DMS 273 treated with DMSO at 0.1 percent for 48 hours (cell line): ENCODE measurements around the gene AIPL1.
"Not testable (repeated sequence)": the region's sequence is repeated elsewhere in the genome, so short reads cannot be mapped to it uniquely, and the experiment has no call there.

Source experiments
- DNase-seq: peaks from one replicate; lab custom pipeline; 2025; lab: John Stamatoyannopoulos, UW

AIPL1 gene, protein sequence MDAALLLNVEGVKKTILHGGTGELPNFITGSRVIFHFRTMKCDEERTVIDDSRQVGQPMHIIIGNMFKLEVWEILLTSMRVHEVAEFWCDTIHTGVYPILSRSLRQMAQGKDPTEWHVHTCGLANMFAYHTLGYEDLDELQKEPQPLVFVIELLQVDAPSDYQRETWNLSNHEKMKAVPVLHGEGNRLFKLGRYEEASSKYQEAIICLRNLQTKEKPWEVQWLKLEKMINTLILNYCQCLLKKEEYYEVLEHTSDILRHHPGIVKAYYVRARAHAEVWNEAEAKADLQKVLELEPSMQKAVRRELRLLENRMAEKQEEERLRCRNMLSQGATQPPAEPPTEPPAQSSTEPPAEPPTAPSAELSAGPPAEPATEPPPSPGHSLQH

DNA sequence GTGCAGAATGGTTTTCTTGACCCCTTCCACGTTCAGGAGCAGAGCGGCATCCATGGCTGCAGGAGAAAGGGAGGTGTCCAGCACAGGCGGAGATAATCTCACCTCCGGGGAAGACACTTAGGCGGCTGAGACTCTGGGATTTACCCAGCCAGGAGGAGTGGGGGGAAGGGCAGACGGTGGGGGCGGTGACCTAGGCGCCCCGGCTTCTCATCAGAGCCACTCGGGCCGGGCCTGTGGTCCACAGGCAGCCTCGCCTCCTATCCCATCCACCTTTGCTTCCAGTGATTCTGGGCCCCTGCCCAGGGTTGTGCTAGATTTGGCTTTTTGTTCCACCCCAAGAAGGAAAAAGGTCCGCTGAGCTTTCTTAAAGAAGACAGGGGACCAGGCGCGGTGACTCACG, at the start of gene AIPL1:
Gene AIPL1 (minus strand): TSS at position 71 of the 400 bp plus-strand sequence. CDS start 17 bp downstream, at position 54.
- no peak for DNase-seq

DNA sequence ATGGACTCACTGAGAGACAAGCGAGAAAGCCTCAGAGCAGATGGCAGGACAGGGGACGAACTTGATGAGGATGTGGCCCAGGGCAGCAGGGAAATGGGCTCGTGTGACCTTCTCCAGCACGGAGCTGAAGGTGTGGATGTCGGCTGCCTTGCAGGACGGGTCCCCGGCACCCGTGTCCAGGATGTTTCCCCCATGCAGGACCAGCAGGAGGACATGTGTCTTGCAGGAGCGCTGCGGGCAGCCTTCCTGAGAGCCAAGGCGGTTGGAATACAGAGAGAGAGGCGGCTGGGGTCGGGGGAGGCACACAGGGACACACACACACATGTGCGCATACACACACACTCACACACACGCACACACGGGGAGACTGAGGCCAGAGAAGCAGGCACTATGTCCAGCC, 48.6 kb upstream of the AIPL1 start:
- DNase-seq = no peak

DNA sequence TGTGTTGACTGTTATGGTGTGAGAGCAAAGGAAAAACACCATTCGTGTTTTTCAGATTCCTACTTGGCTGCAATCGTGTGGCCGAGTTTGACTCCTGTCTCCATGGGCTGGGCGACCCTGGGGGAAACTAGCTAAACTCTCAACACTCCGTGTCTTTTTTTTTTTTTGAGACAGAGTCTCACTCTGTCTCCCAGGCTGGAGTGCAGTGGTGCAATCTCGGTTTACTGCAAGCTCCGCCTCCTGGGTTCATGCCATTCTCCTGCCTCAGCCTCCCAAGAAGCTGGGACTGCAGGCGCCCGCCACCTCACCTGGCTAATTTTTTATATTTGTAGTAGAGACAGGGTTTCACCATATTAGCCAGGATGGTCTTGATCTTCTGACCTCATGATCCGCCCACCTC, 47.9 kb upstream of the AIPL1 start:
- DNase-seq = not testable (repeated sequence)

DNA sequence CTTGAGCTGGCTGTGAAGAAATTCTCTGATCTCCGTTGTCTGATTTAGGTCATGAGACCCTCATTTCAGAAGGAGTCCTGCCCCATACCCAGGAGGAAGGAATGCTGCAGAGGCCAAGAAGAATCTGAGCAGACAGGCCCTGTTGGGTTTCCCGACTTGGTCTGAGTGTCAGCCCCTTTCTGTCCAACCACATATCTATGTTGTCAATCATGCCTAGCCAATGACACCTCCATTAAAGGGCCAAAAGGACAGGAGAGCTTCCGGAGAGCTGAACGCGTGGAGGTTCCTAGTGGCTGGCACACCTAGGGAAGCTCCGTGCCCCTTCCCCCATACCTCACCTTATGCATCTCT, 47.2 kb upstream of the AIPL1 start:
- DNase-seq = no peak

DNA sequence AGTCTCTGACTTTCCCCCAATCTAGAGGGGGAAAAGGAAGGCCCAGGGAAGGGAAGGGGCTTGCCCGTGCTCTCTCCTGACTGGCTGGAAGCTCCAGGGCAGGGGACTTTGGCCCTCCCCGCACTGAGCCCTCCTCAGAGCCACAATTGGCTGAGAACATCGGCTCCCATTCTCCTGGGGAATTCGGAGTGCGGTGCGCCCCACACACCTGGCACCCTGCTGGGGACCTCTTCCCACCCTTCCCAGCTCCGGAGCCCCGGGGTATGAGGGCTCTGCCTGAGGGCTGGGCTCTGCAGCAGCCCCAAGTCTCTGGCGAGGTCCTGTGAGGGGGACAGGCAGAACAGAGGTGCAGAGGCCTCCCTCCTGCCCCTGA, 45.4 kb upstream of the AIPL1 start:
- no peak for DNase-seq

DNA sequence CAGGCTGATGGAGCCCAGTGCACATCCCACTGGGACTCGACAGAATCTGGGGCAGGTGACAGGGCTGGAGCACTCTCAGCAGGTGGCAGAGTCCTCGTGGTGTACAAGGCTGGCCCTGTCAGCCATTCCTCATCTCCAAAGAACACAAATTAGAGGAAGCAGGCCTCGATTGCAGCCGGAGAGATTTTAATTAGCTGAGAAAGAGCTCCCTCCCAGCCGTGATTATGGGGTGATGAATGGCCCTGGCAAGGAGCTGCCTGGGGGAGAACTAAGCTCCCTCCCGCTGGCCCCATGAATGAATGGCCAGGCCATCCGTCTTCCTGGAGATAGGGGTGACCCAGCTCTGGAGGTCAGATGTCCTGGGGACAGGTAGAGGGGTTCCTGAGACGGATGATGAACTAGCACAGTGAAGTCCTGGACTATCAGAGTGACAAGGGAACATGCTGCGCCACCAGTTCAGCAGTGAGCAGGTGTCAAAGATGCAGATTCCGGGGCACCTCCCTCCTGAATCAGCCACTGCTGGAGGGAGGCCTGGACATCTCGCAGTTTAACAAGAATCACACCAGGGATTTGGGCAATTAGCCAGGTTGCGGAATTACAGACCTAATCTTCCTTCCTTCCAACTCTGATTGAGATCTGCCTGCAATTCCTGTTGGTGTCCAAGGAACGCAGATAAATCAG, 44.8 kb upstream of the AIPL1 start:
- DNase-seq = no peak

DNA sequence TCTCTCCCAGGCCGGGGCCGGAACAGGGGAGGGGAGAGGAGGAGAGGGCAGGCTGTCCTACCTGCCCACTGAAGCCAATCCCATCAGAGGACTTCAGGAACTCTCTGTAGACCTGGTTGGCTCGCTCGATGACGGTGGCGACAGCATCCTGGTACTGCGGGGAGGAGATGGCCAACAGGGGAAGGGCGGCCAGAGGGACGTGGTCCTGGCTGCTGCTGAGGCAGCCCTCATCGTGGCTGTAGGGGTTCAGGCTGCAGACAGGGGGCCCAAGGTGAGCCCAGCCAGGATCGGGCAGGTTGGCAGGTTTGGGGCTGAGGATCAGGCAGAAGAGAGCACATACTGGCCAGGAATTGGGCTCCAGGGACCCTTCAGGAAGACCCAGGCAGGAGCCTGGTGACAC, 43.6 kb upstream of the AIPL1 start:
- DNase-seq = no peak

DNA sequence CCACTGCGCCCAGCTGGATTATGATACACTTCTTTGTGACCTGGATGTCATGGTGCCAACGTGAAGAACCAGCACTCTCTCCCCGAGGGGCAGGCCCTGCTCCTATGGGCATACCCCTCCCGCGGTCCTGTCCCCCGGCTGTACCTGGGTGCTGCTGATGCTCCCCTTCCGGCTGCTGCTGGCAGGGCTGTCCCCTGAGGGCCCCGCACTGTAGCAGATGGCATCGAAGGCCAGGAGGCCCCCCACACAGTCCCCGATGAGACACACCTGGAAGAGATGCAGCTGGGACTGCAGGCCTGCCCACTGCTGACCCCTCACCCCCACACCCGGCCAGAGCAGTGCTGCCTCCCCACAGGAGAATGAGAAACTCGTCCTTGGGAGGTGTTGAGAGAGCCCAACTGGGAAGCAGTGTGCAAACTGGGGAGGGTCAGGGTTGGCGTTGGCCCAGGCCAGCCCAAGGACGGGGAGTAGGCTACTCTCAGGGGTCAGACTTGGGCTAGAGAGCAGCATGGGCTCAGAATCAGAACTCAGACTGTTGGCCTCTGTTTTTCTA, 43.0 kb upstream of the AIPL1 start:
- DNase-seq = no peak

DNA sequence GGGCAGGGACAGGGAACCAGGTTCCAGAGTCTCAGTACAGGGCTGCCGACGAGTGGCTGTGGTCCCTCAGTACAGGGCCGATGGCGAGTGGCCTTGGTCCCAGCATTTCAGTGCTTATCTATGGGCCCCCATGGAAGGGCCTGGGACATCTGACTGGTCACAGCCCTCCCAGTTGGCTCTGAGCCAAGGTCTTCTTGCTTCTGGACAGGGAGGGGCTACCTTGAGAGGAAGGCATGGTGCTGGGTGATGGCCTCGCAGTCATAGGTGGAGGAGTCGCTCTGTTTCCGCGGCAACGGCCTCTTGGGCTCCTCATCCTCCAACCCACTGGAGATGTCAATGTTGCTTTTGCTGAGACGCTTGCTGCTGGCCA, 41.9 kb upstream of the AIPL1 start:
- DNase-seq = no peak

DNA sequence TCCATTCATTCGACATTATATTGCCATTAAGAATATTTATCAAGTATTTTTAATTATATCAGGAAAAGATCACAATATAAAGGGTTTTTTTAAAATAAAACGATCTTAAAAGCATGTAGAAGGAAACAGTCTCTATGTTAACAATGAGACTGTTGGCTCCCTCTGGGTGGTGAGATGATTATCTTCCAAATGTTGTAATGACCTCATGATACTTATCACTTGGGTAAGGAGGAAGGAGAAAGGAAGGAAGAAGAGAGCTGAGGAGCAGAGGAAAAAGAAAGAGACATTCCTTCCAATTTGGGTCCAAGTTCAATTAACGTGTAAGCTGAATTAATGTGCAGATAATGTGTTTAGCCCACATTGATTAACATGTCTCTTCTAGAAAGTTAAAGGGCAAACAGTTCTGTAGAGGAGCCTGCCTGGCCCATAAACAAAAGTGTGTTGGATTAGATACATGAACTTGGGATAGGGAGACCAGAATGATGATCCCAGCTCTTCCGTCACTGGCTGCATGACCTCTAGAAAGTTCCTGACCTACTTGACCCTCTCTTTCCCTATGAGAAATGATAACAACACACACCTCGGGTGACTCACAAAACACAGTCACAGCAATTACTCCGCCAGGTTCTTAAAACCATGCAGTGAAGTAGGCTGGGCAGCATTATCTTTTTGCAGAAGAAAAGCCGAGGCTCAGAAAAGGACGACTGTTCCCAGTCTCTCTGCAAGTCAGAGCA, 41.3 kb upstream of the AIPL1 start:
- DNase-seq = no peak

DNA sequence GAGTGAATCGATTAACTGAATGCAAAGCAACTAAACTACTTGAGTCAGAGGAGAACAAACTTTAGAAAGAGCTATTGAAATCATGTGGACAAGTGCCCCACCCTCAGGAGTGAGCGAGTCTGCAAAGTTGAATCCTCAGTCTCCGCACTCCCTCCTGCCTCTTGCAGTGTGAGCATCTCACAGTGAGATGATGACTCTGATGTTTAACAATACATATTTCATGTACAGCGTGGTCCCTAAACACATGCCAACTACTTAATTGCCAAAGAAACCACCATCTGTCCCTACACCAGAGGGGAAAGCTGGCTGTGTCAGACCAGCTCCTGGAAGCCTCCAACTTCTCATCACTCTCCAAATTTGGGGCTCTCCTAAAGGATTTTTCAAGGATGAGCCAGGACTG, 40.5 kb upstream of the AIPL1 start:
- no peak for DNase-seq

DNA sequence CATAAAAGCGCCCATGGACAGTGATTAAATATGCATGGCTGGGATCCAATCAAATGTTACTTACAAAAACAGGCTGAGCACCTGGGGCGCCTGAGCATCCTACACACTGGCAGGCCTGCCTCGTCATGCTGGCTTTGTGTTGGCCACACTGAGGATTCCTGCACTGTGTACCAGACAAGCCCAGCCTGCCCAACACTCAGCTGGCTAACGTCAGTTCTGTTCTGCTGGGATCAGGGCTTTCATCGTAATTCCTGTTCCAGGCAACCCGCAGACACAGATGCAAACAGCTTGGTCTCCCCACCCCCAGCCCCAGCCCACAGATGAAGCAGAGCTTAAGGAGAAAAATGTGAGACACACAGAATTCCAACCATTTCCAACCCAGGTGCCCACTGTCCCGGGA, 40.0 kb upstream of the AIPL1 start:
- no peak for DNase-seq

DNA sequence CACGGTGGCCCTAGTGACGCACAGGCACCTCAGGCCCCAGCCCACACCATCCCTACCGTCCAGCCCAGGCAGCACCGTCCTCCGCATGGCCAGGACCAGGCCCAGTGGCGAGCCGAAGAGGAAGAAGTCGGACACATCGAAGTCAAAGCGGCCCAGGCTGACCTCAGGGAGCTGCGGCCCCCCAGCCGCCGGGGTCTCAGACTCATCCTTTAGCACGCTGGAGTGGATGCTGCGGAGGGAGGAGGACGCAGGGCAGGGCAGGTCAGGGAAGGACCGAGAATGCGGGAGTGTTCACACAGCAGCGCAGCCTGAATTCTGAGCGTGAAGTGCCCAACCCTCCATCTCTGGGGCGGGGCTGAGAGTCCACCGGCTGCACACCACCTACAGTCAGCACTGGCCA, 39.5 kb upstream of the AIPL1 start:
- DNase-seq = no peak

DNA sequence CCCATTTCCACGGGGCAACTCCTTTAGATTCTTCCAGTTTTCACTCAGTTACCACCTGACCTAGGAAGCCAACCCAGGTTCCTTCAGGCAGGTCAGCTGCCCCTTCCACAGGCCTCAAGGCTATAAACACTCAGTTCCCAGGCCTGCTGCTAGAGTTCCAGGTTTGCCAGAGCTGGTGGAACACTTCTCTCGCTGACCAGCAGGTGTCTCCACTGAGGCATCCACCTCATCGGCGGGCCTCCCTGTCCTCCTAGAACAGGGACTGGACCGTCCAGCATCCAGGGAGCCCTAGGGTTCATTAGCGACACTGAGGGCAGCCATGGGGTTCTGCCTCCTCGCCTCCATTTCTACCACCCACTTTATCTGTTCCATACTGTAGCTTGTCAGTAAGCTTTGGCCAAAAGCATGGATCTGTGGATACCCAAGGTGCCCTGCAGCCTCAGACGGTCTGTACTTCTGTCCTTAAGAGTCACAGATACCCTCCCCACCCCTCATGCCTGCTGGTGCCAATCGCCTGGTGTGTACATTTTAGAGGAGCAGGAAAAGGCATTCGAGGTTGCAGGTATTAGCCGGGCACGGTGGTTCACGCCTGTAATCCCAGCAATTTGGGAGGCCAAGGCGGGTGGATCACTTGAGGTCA, 38.3 kb upstream of the AIPL1 start:
- DNase-seq = no peak

DNA sequence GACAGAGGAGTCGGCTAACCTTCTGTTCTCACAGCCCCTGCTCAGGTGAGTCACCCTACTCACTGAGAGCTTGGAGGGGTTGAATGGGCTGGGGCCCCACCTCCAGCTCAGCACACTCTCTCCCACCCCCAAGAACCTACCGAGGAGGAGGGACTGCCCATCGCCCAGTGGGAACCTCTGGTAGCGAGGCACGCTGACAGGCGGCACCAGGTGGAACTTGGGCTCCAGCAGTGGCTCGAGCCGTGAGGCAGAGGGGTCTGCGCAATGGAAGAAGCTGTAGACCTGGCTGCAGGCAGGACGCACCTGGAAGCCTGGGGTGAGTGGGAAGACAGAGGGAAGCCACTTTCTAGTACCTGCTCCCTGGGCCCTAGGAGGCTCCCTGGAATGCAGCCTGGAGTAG, 37.6 kb upstream of the AIPL1 start:
- no peak for DNase-seq

DNA sequence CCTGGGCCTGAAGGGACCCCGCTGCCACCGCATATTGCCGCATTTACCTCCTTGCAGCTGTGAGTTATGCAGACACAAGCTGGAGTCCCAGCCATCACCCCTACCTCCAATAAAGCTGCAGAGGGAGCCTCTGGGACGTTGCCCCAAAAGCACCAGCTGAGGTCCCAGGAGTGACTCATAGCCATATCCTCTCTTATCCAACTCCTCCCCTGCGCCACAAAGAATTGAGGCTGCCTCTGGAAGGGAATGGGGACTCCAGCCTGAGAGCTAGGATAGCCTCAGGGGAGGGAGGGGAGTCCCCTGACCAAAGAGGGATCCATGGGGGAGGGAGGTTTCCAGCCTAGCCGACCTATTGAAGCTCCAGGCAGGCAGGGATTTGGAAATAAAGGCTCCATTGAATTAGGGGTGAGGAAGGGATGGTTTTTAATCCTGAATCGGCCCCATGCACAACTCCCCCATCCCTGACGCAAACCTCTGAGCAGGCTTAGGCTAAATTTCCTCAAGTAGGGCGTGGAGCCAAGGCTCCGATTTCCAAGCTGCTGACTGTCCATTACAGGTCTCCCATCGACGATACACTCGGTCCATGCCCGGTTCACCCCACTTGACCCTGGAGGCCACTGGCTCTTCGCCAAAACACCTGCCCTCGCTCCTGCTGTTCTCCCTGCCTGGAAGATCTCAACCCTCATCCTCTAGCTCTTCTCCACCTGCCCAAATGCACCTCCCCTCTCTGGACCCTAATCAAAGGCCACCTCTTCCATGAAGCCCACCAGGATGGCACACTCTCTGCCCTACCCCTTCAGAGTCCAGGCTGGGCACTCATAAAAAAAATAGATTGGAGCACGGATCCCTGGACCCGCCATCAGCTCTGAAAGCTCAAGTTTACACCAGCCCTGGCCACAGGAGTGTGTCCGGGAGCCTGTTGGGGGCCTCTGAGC, 36.9 kb upstream of the AIPL1 start:
- no peak for DNase-seq

DNA sequence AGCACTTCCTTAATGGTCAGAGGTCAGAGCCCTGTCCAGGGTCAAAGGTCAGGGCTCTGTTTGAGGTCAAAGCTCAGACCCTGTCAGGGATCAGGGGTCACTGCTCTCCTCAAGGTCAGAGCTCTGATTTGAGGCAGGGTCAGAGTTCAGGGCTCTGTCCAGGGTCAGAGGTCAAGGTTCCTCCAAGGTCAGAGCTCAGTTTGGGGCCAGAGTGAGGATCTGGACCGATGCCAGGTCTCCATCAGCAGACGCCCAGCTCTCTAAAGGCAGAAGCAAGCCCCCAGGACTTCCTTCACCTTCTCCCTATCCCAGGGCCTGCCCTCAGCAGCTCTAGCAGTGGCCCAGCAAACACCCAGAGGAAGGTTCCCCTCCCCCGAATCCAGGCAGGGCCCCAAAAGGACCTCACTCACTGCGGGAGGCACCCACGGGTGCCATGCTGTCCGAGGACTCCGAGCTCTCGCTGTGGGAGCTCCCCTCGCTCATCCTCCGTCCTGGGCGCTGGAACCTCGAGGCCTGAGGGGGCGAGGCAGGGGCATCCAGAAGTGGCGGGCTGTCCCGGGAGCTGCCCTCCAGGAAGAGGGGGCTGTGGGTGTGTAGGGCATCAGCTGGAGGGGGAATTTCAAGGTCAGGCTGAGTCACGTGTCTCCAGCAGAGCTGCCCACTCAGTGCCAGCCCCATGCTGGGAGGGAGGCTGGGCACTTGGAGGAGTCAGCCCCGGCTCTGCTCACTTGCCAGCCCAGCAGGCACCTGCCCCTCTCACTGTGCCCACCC, 36.0 kb upstream of the AIPL1 start:
- no peak for DNase-seq

DNA sequence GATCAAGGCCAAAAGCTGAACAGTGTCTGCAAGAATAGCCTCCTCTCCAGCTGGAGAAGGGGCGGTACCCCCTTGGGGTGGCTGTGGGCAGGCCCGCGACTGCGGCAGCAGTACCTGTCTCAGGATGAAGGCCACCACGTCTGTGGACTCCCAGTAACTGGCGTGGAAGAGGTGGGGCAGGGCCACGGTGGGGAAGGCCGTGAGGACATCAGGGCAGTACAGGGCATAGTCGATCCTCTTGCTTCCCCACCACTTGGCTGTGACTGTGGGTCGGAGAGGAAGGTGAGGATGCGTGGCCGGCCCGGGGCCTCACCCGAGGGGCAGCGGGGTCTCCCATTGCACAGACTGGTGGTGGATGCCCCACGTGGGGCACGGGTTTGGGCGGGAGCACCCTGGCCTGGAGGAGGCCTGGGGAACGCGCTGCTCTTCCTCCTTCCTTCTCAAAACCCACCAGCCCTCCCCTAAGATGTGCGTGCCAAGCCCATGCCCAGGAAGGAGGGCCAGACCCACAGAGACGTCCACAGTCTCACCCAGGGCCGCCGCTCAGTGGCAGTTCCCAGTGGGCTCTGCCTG, 35.3 kb upstream of the AIPL1 start:
- no peak for DNase-seq

DNA sequence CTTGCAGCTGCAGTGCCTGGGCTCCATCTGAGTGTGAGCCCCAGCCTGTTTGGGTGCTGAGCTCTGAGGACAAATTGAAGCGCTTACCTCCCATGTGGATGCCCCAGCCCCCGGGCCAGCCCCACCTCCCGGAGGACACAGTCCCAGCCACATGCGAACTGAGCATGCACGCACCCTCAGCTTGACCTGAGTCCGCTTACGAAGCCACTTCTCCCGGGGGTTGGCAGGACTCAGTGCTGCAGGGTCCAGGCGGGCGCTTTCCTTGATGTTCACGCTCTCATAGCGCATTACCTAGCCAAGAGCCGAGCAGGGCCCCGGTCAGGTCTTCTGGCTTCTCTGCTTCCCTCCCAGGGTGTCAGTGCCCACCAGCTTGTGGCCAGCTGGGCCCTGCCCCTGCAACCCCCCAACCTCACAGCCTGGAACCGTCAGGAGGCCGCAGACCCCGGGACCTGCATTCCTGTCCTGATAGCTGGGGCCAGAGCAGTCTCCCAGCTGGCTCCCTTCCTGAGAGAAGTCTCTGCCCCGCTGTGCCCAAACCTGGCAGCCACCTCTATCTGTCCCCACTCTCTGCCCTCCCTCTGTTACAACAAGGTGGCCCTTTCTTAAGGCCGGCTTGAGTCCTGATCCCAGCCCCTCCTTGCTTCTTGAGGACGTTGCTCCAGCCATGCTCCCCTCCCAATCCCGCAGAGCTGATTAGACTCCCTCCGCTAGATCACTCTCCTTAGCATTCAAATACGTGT, 33.3 kb upstream of the AIPL1 start:
- no peak for DNase-seq

DNA sequence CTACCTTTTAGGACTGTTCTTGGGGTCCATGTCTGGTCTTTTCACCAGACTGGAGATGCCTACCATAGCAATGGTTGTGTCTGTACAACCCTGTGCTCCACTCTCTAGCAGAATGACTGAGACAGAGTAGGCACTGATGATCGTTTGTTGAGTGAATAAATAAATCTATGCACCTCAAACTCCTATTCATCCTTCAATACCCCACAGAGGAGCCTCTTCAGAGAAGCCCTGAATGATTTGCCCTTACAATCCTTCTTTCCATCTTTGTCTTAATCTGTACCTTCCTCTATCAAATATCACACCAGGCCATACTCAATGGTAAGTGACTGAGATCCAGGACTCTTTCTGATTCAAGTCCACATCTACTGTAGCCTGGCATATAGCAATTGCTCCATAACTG, 32.6 kb upstream of the AIPL1 start:
- no peak for DNase-seq
